ENCODE results near the gene COPB2.
"Not testable (repeated sequence)": the region's sequence is repeated elsewhere in the genome, so short reads cannot be mapped to it uniquely, and the experiment has no call there.

Gene COPB2

DNA sequence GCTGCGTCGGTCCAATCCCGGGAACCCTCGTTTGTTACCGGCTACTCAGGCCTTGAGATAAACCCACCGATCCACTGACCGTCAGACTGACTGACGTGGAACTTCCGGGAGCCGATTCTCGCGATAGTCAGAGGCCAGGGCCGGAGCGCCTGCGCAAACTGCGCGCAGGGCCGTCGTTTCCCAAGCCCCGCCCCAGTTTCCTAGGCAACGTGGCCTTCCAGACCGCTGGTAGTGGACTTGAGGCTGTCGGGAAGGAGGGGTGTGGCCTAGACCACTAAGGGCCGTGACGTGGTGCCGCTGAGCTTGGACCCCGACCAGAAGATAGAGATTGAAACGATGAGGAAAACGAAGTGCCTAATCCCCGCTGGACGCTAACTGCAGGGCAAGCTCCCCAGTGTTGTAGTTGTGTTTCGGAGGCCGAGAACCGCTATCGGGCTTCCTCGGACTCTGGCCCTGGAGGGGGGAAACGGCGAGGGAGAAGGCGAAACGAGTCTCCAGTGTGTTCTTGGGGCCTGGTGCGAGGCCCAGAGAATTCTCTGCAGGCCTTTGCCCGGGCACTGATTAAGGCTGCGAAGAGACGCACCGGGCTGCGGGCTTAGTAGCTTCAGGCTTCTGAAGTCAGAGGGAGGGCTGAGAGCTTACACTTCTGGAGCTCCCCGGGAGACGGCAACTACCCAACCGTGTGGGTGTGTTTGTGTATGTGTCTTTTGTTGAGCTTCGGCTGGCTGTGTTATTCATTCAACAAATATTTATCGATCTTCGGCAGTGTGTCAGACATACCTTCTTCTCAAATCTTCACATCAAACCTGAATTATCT lies at the start of gene COPB2:
Gene COPB2, minus strand, starts transcription at position 96 of the 817 bp plus-strand sequence. CDS start 97 bp downstream, outside the sequence.
- peak; percentile 96 for DNase-seq (ENCODE audit: low read depth)

GRCh38 chr3:139434764-139435307 lies 45.4 kb upstream of the COPB2 start:
- DNase-seq (ENCODE audit: low read depth), result peak; percentile 39
- H3K4me3 ChIP-seq (ENCODE audit: low read depth, low read length), result no peak overlapping the region

More for the DNA sequence above, at the start of gene COPB2:
- peak within 1 kb of the TSS; percentile 94 for H3K4me3 ChIP-seq (ENCODE audit: low read depth, low read length)

DNA sequence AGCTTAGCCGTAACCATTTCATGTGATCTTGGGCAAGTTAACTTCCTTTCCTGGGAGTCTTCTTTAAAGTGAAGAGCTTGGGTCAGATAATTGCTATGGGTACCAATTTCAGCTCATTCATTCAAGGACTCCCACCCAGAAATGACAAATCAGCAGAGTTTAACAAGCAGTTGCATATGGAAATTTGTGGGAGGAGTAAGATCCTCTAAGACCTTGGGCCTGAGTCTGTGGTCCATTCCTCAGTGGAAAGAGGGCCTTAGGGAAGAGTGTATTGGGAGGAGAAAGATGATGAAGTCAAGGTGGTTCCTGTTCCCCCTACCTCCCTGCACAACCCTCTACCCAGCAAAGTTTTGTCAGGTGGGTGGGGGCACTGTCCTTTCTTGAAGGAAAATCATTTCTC lies 44.8 kb upstream of the COPB2 start:
- DNase-seq (ENCODE audit: low read depth), result no peak

GRCh38 chr3:139433089-139433488 lies 43.6 kb upstream of the COPB2 start:
- no peak for DNase-seq (ENCODE audit: low read depth)
- no peak overlapping the region for H3K4me3 ChIP-seq (ENCODE audit: low read depth, low read length)

More for the DNA sequence above, 44.8 kb upstream of the COPB2 start:
- no peak overlapping the region for H3K4me3 ChIP-seq (ENCODE audit: low read depth, low read length)

- H3K4me3 ChIP-seq (ENCODE audit: low read depth, low read length), result no peak overlapping the region
- no peak for DNase-seq (ENCODE audit: low read depth)
Measured at GRCh38 chr3:139430493-139430892, 41.0 kb upstream of the COPB2 start.

GRCh38 chr3:139427283-139428060 lies 38.0 kb upstream of the COPB2 start:
- no peak overlapping the region for H3K4me3 ChIP-seq (ENCODE audit: low read depth, low read length)
- peak; percentile 40 for DNase-seq (ENCODE audit: low read depth)

DNA sequence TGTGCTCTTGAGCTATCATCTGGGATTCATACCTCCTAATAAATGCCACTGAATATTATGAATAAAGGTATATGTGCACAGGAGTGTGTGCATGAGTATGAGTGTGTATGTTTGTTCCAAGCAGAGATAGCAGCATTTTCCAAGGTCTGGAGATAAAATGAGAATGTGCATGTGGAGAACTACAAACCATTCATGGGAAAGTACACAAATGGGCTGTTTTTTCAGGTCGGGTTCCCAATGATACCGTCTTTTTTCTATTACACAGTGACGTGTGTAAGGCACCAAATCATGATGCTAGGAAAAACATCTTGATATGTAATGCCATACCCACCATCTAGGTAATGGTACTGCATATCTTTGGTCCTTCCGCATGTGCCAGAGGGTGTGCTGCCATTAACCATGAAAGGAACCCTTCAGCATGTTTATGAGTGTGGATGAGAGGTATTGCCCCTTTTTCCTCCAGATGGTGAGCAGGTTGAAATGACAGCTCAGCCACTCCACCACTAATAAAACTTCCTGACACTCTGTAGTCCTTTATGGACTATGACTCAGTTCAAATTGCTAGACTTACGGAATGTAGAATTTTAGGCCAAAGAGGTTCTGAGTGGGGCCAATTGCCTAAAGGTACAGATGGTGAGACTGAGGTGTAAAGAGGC lies 36.4 kb upstream of the COPB2 start:
- no peak for DNase-seq (ENCODE audit: low read depth)
- no peak overlapping the region for H3K4me3 ChIP-seq (ENCODE audit: low read depth, low read length)

- no peak overlapping the region for H3K4me3 ChIP-seq (ENCODE audit: low read depth, low read length)
- no peak for DNase-seq (ENCODE audit: low read depth)
Measured at GRCh38 chr3:139423232-139423631, 33.8 kb upstream of the COPB2 start.

DNA sequence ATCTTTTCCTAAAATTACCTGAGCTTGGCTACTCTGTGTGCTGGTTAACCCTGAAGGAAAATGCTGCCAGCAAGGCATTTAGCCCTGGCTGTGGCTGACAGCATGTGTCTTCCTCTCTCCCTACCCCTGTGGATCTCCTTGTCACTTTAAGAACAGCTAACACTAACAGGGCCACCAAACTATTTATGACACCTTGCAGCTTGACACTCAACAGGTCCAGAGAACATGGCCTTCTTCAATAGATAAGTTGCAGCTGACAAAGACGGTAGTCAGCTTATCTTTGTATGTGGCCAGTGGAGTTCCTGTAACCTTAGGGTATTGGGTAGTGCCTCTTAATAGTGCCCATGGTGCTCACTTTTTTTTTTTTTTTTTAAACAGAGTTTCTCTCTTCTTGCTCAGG lies 32.0 kb upstream of the COPB2 start:
- no peak for DNase-seq (ENCODE audit: low read depth)
- H3K4me3 ChIP-seq (ENCODE audit: low read depth, low read length), result no peak overlapping the region

DNA sequence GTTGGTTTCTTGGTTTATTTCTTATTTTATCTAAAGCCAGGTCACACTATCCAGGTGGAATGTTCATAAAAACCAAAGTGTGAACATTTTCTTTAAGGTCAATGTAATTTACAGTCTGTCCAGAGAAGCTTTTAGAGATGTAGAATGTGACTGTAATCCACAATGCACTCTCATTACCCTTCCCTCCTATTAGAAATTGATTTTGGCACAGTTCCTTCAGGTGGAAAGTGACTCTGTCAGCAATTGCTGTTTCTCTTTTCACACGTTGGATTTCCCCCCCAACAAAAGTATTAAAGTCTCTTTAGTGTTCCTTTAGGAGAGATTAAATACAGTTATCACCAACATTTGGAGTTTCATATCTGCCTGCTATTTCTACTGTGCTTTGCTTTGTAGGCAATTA lies 31.6 kb upstream of the COPB2 start:
- DNase-seq (ENCODE audit: low read depth), result no peak
- H3K4me3 ChIP-seq (ENCODE audit: low read depth, low read length), result no peak overlapping the region

- DNase-seq (ENCODE audit: low read depth), result no peak
- no peak overlapping the region for H3K4me3 ChIP-seq (ENCODE audit: low read depth, low read length)
Measured at GRCh38 chr3:139418144-139418543, 28.7 kb upstream of the COPB2 start.

- no peak overlapping the region for H3K4me3 ChIP-seq (ENCODE audit: low read depth, low read length)
- DNase-seq (ENCODE audit: low read depth), result no peak
Measured at GRCh38 chr3:139416275-139416674, 26.8 kb upstream of the COPB2 start.

DNA sequence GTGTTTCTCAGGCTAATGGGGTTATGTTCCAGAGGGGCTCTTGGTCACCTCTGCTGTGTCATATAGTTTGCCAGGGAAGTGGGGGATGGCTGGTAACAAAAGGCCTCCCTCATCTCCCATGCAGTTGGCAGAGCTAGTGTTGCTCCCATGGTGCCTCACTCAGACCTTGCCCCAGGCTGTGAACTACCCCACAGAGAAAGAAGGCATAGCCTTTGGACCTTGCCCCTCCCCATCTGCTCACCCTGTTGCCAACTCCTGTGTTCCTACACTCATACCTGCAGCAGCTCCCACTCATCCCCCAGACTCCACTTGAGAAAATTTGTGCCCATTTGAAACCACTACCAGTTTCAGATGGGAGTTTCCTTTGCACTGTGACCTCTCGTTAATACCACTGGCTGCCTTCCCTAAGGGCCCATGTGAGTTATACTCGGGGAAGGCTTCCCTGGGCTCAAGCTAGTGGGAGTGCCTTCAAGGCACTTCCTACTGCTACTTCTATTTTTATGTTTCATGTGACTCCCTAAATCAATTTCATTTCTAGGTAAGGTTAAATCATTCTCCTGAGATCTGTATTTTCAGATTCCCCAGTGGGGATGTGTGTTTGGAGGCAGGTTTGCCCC lies 25.3 kb upstream of the COPB2 start:
- no peak overlapping the region for H3K4me3 ChIP-seq (ENCODE audit: low read depth, low read length)
- no peak for DNase-seq (ENCODE audit: low read depth)

GRCh38 chr3:139412891-139413290 lies 23.4 kb upstream of the COPB2 start:
- H3K4me3 ChIP-seq (ENCODE audit: low read depth, low read length); DNase-seq (ENCODE audit: low read depth): not testable (repeated sequence)

DNA sequence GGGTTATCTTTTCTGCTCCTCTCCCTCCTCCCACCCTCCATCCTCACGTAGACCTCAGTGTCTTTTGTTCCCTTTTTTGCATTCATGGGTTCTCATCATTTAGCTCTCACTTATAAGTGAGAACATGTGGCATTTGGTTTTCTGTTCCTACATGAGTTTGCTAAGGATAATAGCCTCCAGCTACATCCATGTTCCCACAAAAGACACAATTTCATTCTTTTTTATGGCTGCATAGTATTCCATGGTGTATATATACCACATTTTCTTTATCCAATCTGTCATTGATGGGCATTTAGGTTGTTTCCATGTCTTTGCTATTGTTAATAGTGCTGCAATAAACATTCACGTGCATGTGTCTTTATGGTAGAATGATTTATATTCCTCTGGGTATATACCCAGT lies 11.7 kb upstream of the COPB2 start:
- DNase-seq (ENCODE audit: low read depth); H3K4me3 ChIP-seq (ENCODE audit: low read depth, low read length): not testable (repeated sequence)

DNA sequence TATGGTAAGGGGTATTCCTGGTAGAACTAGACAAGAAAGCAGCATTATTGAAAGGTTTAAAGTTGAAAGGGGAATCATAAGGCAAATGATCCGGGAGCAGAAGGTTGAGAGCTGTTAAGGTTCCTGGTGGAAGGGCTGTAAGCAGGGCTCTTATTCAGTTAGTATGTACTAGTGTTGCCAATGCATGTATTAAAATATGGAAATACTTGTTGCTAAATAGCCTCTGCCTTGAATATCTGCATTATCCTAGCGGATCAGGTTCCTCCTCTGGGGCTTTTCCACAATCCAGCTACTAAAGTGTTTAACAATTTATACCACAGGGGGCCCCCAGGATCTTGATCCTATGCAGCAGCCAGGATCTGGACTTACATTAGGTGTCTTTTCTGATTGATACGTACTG lies 7.3 kb upstream of the COPB2 start:
- H3K4me3 ChIP-seq (ENCODE audit: low read depth, low read length), result no peak overlapping the region
- no peak for DNase-seq (ENCODE audit: low read depth)

- no peak overlapping the region for H3K4me3 ChIP-seq (ENCODE audit: low read depth, low read length)
- no peak for DNase-seq (ENCODE audit: low read depth)
Measured at GRCh38 chr3:139394116-139394515, 4.7 kb upstream of the COPB2 start.

- H3K4me3 ChIP-seq (ENCODE audit: low read depth, low read length), result peak overlapping the region; percentile 94
- no peak for DNase-seq (ENCODE audit: low read depth)
Measured at GRCh38 chr3:139388821-139389551, 461 bp downstream of the COPB2 start.

GRCh38 chr3:139388077-139388476 lies 1.4 kb downstream of the COPB2 start:
- DNase-seq (ENCODE audit: low read depth), result no peak
- peak overlapping the region; percentile 94 for H3K4me3 ChIP-seq (ENCODE audit: low read depth, low read length)

All from skeletal muscle cell (primary cell).